ENCODE data around the gene SPATA3. TPM values are rescaled to one million over a fixed set of nuclear protein-coding genes. Genes with fewer than 3 reads are reported as not detected.

SPATA3 gene
- total RNA-seq, 1 donor = not detected

- TF ChIP-seq CTCF (IDR thresholded peaks at IDR 0.05; ENCODE audit: insufficient read depth, low read length) = no peak
- DNase-seq (ENCODE audit: low read depth) = no peak
- H3K4me3 ChIP-seq (ENCODE audit: low read depth, low read length) = no peak overlapping the region
These were observed 44.5 kb upstream of the SPATA3 start for GRCh38 chr2:230951396-230951795.

GRCh38 chr2:230952226-230952956, 43.5 kb upstream of the SPATA3 start:
- no peak for TF ChIP-seq CTCF (IDR thresholded peaks at IDR 0.05; ENCODE audit: insufficient read depth, low read length)
- DNase-seq (ENCODE audit: low read depth) = no peak
- no peak overlapping the region for H3K4me3 ChIP-seq (ENCODE audit: low read depth, low read length)

GRCh38 chr2:230953845-230954244, 42.1 kb upstream of the SPATA3 start:
- TF ChIP-seq CTCF (IDR thresholded peaks at IDR 0.05; ENCODE audit: insufficient read depth, low read length) = no peak
- no peak for DNase-seq (ENCODE audit: low read depth)
- no peak overlapping the region for H3K4me3 ChIP-seq (ENCODE audit: low read depth, low read length)

- no peak overlapping the region for H3K4me3 ChIP-seq (ENCODE audit: low read depth, low read length)
- DNase-seq (ENCODE audit: low read depth) = no peak
- no peak for TF ChIP-seq CTCF (IDR thresholded peaks at IDR 0.05; ENCODE audit: insufficient read depth, low read length)
These were observed 41.2 kb upstream of the SPATA3 start for GRCh38 chr2:230954746-230955145.

- no peak overlapping the region for H3K4me3 ChIP-seq (ENCODE audit: low read depth, low read length)
- DNase-seq (ENCODE audit: low read depth) = no peak
- no peak for TF ChIP-seq CTCF (IDR thresholded peaks at IDR 0.05; ENCODE audit: insufficient read depth, low read length)
These were observed 40.7 kb upstream of the SPATA3 start for GRCh38 chr2:230955163-230955737.

GRCh38 chr2:230956827-230957755, 38.8 kb upstream of the SPATA3 start:
- H3K4me3 ChIP-seq (ENCODE audit: low read depth, low read length) = peak overlapping the region; percentile 54
- no peak for TF ChIP-seq CTCF (IDR thresholded peaks at IDR 0.05; ENCODE audit: insufficient read depth, low read length)
- DNase-seq (ENCODE audit: low read depth) = peak; percentile 19
